Muscle of leg (tissue), 11 donors: ENCODE measurements around the gene CERS1. TPM values are rescaled to one million over a fixed set of nuclear protein-coding genes. Genes with fewer than 3 reads are reported as not detected.

Experiments
- DNase-seq: peaks from one replicate; pipeline ENCODE4 v3.0.0; 2013
- H3K27ac ChIP-seq: one replicate; pipeline ENCODE4 v1.5.1; 2013; ENCODE audit warnings: mild to moderate bottlenecking, low read length, control low read depth
- H3K27me3 ChIP-seq: one replicate; pipeline ENCODE4 v1.6.1; 2013; ENCODE audit warnings: low read length; ENCODE audit not compliant: control insufficient read depth, insufficient read depth
- H3K36me3 ChIP-seq: one replicate; pipeline ENCODE4 v1.6.1; 2013; ENCODE audit warnings: low read length; ENCODE audit not compliant: control insufficient read depth, insufficient read depth
- H3K4me1 ChIP-seq: one replicate; pipeline ENCODE4 v1.6.1; 2013; ENCODE audit warnings: low read length; ENCODE audit not compliant: control insufficient read depth, insufficient read depth
- H3K4me3 ChIP-seq: one replicate; pipeline ENCODE4 v1.5.1; 2013; ENCODE audit warnings: low read length, control low read depth
- H3K9me3 ChIP-seq: replicated peaks from 2 replicates; pipeline ENCODE4 v1.6.1; 2013; ENCODE audit warnings: low read depth, low read length; ENCODE audit not compliant: control insufficient read depth
- WGBS: methylation state at CpG from one replicate; pipeline ENCODE4 v1.1.5; 2013; ENCODE audit warnings: missing lambda C conversion rate; ENCODE audit not compliant: insufficient coverage; 5-methylcytosine and 5-hydroxymethylcytosine counted together
- polyA plus RNA-seq, 8 donors: library from polyadenylated mRNA; unstranded; fragments of 120-200 nt; gene quantifications; one replicate each; pipeline versions ENCODE4 v1.2.1 to v1.2.3, GENCODE V29; 2013; ENCODE audit warnings: inconsistent platforms in 1 of 8, low replicate concordance in 1 of 8; ENCODE audit not compliant: insufficient read length in 8 of 8, insufficient read depth in 1 of 8
- total RNA-seq: library from RNA; stranded (reverse); fragments of 120-200 nt; gene quantifications from one replicate; pipeline ENCODE4 v1.2.4, GENCODE V29; 2013

CERS1 gene
- total and polyA plus RNA-seq, 9 donors = 15.3 to 41.2 (median 34.9) TPM

DNA sequence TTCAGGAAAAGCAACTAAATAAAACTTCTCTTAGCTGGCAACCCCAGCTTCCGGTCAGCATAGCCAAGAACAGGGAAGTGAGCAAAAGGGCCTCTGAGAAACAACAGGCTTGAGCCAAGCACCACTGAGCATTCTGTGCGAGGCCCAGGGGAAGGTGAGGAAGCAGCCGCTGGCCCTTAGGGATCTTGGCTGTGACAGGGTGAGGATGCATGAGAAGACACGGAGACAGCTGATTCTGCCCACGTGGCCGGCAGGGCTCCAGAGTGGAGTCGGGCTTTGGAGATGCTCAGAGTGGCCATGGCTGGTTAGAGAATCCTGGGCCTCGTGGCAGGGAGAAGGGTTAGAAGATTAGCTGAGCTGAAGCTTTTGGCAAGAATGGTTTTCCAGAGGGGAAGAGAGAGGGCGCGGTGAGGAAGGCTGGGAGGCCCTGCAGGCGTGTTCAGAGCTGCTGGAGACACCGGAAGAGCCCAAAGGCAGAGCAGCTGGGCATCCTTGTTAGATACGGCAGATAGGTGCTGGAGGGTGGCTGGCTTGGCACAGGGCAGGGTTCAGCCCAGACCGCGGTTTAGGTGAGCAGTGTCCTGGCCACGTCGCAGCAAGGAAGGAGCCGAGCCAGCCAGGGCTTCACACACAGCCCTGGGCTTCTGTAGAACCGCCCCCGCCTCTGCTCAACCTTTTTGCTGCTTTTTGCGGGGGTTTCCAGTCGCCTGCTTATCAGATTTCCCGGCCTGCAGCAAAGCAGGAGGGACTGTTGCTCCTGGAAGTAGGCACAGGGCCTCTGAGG lies 46.9 kb downstream of the CERS1 start:
- H3K4me1 ChIP-seq = peaks cover 62% of the 10 kb centered on the region
- H3K27me3 ChIP-seq = no peaks in the 10 kb centered on the region
- no peak overlapping the region for H3K4me3 ChIP-seq
- H3K36me3 ChIP-seq = peaks cover 65% of the 10 kb centered on the region
- WGBS = 20% methylated on average over 22 of the region's 23 CpGs
- peak; percentile 93 for DNase-seq
- peak overlapping the region; percentile 86 for H3K27ac ChIP-seq
- no peaks in the 10 kb centered on the region for H3K9me3 ChIP-seq

DNA sequence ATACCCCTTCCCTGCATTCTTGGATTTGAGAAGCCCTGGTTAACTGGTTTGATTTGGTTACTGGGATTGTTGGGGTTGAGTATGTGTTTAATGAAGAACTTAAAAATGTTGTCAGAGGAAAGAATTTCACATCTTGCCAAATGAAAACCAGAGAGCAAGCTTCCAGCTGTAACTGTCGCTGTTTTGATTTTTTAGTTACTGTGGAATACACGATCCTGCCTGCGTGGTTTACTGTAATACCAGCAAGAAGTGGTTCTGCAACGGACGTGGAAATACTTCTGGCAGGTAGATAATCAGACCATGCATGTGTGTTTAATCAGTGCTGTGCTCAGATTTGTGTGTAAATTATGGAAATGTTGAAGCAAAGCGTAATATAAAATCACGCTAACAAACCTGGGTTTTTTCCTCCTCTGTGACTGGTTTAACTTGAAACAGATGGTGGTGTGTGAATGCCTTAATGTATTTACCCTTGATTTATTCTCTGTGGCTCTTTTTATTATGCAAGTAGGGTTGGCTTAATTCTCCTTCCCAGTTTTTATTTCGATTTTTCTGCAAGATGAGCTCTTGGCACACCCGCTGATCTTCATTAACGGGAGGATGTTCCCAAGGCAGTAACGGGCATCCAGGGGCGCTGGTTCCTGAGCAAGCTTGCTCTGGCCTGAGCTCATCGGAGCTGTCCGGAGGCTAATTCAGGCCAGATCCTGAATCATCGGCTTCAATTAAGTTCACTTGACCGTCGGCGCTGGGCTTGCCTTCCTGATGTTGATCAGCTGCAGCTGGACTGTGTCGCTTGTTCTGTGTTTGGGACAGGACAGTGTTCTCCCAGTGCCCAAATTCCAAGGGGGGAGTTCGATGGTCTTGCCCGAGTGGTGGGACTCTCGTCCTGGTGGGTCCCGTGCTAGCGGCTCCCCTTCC lies 48.2 kb downstream of the CERS1 start:
- Histone ChIP-seq H3K9me3 (no peaks in the 10 kb centered on the region), H3K27ac (peak overlapping the region; percentile 86), H3K4me3 (no peak overlapping the region), H3K36me3 (peaks cover 53% of the 10 kb centered on the region), H3K4me1 (peaks cover 54% of the 10 kb centered on the region), H3K27me3 (no peaks in the 10 kb centered on the region)
- DNase-seq = peak; percentile 81
- WGBS = 30% methylated on average over 18 of the region's 24 CpGs

DNA sequence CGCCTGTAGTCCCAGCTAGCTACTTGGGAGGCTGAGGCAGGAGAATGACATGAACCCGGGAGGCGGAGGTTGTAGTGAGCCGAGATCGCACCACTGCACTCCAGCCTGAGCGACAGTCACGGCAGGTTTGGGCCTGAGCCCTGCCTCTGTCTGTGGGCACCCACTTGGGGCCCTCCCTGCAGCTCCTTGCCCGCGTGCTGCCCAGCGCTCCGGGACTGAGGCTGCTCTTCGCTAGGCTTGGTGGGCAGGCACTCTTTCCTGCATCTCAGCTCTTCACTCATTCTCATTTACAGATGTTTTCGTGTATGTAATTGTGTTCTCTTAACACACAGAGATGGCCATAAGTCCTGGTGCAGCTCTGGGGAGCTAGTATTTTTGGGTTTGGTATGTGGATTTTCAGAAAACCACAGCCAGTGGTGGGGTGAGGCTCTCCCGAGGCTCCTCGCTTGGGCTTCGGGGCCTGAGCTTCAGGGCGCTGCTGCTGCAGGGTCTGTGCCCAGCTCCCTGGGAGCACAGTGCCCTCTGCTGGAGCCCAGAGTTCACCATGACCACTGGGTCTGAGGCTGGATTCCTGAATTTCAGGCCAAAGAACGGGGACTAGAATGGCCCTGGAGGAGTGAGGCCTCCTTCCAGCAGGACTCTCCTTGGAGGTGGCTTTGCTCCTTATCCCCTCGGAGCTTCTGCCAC lies 49.0 kb downstream of the CERS1 start:
- Histone ChIP-seq H3K4me1 (peaks cover 58% of the 10 kb centered on the region), H3K27ac (peak overlapping the region; percentile 86)
- DNase-seq = peak; percentile 88

DNA sequence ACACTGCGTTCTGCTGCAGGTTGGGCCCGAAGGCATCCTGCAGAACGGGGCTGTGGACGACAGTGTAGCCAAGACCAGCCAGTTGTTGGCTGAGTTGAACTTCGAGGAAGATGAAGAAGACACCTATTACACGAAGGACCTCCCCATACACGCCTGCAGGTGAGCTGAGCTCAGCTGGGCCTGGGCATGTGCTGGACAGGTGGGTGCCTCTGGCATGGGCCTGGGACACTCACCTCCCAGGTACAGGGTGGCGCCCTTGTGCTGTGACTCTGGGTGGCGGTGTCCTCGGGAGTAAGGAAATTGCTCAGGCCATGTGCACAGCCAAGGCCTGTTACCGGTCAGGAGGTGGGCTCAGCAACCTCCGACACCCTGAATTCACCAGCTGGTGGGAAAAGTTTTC lies 50.0 kb downstream of the CERS1 start:
- H3K4me3 ChIP-seq = no peak overlapping the region
- H3K4me1 ChIP-seq = peaks cover 57% of the 10 kb centered on the region
- H3K9me3 ChIP-seq = no peaks in the 10 kb centered on the region
- no peak overlapping the region for H3K27ac ChIP-seq
- peaks cover 36% of the 10 kb centered on the region for H3K36me3 ChIP-seq
- DNase-seq = peak; percentile 1
- H3K27me3 ChIP-seq = no peaks in the 10 kb centered on the region
- 89% methylated on average over 12 of the region's 12 CpGs for WGBS

More for the DNA sequence above, 49.0 kb downstream of the CERS1 start:
- 50% methylated on average over 14 of the region's 19 CpGs for WGBS
- peaks cover 46% of the 10 kb centered on the region for H3K36me3 ChIP-seq
- H3K4me3 ChIP-seq = no peak overlapping the region
- H3K9me3 ChIP-seq = no peaks in the 10 kb centered on the region
- H3K27me3 ChIP-seq = no peaks in the 10 kb centered on the region

DNA sequence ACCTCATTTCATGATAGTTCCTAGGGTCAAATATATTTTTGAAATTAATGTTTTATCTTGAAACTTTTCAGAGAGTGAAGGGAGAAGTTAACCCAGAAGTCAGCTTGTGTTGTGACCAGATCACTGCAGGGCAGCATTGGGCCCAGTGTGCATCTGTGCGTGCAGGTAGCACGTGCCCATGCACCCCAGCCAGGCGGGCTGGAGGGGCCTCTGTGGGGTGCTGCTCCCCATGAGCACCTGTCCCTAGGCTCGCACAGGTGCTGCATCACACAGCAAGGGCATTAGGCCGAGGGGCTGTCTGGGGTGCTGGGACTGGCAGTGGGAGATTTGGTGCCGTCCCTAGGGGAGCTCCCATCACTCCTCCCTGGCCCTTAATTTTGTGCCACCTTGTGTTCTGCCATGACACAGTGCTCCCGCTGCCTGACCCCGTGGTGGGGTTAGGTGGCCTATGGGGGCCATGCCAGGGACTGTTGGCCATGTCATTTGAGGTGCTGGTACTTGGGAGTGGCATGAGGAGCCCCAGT lies 51.1 kb downstream of the CERS1 start:
- no peak overlapping the region for H3K4me3 ChIP-seq
- H3K27me3 ChIP-seq = no peaks in the 10 kb centered on the region
- no peak for DNase-seq
- peaks cover 28% of the 10 kb centered on the region for H3K36me3 ChIP-seq
- H3K27ac ChIP-seq = no peak overlapping the region
- no peaks in the 10 kb centered on the region for H3K9me3 ChIP-seq
- H3K4me1 ChIP-seq = peaks cover 56% of the 10 kb centered on the region
- WGBS = 93% methylated on average over 4 of the region's 8 CpGs

DNA sequence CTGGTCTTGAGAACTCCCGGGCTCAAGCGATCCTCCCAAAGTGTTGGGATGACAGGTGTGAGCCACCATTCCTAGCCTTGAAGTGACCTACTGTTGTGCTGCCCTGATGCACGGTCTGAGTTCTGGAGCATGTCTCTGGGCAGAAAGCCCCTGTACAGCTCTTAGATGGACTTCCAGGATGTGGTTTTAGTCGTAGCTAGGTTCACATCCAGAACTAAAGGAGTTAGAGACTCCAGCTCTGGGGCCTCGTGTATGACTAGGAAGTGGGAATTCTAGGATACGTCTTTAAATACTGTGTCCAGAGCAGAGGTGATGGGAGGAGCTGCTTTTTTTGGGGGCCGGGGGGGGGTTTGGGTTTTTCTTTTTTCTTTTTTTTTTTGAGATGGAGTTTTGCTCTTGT lies 52.0 kb downstream of the CERS1 start:
- Histone ChIP-seq H3K4me3 (no peak overlapping the region), H3K9me3 (no peaks in the 10 kb centered on the region), H3K36me3 (peaks cover 29% of the 10 kb centered on the region), H3K4me1 (peaks cover 53% of the 10 kb centered on the region), H3K27me3 (no peaks in the 10 kb centered on the region), H3K27ac (no peak overlapping the region)
- 76% methylated on average over 6 of the region's 7 CpGs for WGBS
- no peak for DNase-seq

DNA sequence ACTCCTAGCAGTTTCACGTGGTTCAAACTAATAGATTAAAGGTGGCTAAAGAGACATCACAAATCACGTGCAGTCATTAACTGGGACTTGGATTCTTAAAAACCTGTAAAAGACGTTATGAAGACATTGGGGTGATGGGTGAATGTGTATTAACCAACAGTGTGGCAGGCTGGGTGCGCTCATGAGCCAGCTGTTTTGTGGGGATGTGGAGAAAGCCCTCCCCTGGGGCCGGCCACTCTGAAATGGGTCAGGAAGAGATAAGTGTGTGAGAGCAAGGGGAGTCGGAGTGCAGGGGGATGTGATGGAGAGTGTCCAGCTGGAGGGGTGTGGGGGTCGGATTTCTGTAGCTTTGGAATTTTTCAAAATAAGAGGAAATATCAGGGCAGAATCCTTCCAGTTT lies 53.8 kb downstream of the CERS1 start:
- Histone ChIP-seq H3K36me3 (peaks cover 27% of the 10 kb centered on the region), H3K27ac (no peak overlapping the region), H3K9me3 (no peaks in the 10 kb centered on the region), H3K27me3 (no peaks in the 10 kb centered on the region), H3K4me1 (peaks cover 37% of the 10 kb centered on the region), H3K4me3 (no peak overlapping the region)
- no peak for DNase-seq
- WGBS = 27% methylated on average over 6 of the region's 7 CpGs

DNA sequence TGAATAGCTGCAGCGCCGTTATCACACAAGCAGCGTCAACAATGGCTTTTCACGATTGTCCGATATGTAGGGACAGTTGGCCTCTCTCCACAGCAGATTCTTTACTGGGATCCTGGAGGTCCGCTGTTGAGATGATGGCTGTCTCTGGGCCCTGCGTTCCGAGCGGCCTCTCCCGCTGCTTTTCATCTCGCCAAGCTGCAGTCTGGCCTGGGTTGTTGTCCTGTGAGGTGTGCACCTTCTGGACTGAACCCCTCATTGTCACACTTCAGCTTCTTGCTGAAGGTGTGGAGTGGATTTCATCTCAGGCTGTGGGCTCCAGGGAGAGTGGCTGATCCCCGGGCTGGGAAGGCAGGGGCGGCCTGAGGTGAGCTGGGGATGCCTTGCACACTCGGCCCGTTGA lies 54.6 kb downstream of the CERS1 start:
- H3K27ac ChIP-seq = no peak overlapping the region
- H3K4me3 ChIP-seq = no peak overlapping the region
- H3K27me3 ChIP-seq = no peaks in the 10 kb centered on the region
- no peaks in the 10 kb centered on the region for H3K9me3 ChIP-seq
- H3K4me1 ChIP-seq = peaks cover 32% of the 10 kb centered on the region
- DNase-seq = no peak
- peaks cover 31% of the 10 kb centered on the region for H3K36me3 ChIP-seq
- 68% methylated on average over 13 of the region's 15 CpGs for WGBS

DNA sequence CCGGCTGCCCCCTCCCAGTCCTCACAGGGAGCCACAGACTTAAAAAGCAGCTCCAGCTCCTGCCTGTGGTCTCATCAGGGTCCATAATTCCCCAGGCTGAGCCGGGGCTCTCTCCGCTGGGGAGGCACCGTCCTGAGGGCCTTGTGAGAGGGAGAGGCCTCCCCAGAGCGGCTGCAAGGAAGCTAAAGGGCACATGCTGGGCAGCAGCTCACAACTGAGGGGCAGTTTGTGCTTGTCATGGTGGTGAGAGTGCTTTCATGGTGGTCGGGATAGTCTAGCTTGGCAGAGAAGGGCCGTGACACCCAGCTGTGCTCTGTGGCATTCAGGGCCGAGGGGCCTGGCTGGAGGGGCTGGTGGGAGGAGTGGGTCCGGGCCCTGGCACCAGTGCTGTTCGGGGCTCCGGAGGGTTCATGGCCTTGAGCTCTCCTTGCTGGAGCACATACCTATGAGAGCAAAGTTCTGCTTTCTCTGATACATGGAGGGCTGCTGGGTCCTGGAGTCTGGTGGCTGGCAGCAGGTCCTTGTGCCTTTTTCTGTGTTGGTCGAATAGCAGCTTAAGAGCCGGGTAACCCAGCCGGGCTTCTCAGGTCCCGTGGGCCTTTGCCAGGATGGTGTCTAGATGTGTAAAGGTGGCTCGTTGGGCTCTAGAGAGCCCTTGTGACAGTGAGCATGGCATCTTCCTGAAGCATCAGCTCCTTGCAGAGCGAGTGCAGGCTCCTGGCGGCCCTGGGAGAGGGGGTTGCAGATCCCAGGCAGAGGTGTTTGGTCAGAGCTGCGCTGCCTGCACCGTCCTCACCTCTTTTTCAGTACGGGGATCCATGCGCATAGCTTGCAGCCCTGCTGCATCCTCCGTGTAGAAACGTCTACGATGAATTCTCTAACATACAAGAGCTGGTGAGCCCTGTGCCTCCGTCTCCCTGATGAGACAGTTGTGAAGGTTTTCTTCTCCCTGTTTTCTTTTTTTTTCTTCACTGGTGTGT lies 55.4 kb downstream of the CERS1 start:
- no peak overlapping the region for H3K4me3 ChIP-seq
- H3K4me1 ChIP-seq = peaks cover 32% of the 10 kb centered on the region
- H3K36me3 ChIP-seq = peaks cover 26% of the 10 kb centered on the region
- no peaks in the 10 kb centered on the region for H3K27me3 ChIP-seq
- no peaks in the 10 kb centered on the region for H3K9me3 ChIP-seq
- no peak for DNase-seq
- H3K27ac ChIP-seq = no peak overlapping the region
- 74% methylated on average over 17 of the region's 26 CpGs for WGBS
